GM19099 (cell line): ENCODE data around the gene ZNF618.

Source experiments
- POLR2A ChIP-seq: IDR thresholded peaks from 3 replicates; pipeline ENCODE4 v1.6.1; 2011; ENCODE audit warnings: low read depth; ENCODE audit not compliant: insufficient read length; ENCODE audit errors: extremely low read depth

ZNF618 gene

DNA sequence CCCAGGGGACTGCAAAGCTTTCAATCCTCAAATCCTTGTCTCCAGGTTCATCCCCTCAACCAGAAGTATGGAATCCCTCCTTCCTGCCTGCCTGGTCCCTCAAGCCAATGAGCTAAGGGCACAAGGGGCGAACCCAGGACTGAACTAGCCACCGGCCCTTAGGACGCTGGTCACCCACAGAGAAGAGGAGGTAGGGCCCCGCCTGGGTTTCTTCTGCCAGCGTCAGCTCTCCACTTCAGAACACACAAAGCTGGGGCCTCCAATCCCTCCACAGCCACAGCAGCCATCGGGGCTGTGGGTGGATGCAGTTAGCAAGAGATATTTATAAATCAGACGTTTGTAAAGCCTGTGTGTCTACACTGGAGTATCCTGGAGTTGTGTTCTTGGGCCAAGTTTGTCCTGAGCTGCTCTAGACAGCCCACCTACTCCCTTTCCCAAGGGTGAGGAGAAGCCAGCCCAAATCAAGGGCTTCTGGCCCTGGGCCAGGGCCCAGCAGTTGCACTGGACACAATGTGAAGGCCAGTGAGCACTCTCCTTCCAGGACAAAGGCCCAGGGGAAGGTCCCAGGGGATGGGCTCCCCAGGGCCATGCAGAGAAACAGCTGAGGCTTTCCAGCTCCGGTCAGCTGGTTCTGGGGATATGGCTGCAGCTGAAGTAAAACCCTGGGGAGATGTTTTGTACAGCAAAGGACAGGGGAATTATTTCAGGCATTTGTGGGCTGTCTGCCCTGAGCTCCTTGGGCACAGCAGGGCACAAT lies 183.1 kb downstream of the ZNF618 start:
- no peak for TF ChIP-seq POLR2A

DNA sequence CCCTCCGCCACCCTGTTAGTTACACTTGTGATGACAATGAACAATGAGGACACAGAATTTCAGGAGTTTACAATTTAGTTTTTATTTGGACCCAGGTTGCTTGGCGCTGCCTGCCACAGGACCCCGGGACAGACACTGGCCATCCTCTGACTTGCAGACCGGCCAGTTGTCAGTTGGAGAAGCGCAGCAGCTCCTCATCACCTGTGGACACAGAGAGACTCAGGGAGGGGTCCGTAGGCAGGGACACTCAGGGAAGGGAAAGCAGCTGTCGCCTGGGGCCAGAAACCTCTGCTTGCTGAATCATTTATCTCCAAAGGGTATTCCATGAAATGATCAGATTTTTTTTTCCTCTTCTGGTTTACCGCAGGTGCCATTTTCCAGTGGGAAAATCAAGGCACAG lies 184.0 kb downstream of the ZNF618 start:
- TF ChIP-seq POLR2A: no peak

DNA sequence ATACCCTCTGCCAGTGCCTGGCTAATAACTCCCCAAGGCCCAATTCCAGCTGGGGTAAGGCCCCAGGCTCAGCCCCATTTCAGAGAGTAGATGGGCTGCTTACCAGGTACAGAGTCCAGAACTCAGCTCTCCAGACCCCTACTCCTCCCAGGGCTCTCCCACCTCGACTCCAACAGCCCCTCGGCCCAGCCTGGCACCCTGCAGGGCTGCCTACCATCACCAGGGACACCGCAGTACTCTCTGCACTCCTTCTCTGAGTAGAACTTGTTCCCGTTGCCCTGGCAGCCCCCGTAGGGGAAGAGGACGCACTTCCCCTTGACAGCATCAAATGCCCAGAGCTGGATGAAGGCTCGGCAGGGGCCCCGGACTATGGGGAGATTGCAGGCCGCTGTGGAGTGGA lies 184.6 kb downstream of the ZNF618 start:
- TF ChIP-seq POLR2A: no peak

DNA sequence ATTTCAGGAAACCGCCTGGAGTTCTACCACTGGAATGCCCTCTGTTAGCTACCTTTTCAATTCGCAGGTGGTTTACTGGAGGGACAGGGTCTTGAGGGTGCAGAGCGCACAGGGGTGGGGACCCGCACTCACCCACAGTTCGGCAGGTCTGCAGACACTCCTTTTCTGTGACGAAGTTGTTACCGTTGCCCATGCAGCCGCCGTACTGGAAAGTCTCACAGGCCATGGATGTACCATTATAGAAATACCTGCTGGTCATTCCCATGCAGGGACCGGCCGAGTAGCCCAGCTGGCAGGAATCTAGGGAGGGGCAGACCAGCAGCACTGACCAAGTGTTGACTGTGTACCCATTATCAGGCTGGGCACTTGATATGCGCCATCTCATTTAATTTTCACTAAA lies 185.2 kb downstream of the ZNF618 start:
- TF ChIP-seq POLR2A: no peak

DNA sequence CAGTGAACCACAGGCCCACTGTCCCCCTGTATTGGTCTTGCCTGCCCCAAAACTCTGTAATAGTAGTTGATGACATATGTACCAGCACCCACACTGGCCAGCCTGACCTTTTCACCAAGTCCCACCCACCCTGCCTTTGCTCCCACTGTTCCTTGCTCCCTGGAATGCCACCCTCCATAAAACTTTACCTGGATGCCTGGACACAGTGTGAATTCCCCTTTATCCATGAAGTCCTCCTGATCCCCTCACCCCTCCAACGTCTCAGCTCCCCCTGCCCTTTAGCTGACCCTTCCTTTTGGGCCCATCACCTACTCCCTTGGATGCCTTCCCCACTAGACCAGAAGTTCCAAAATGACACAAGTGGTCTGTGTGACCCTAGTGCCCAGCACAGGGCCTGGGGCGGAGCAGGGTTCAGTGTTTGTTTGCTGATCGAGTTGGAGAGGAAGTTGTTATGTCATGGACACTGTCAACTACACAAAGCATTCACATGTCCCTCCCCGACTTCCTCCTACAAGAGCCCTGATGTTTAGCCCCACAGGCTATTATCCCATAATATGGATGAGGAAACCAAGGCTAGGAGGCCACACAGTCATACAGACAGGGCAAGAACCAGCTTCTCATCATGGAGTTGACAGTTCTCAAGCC lies 185.8 kb downstream of the ZNF618 start:
- TF ChIP-seq POLR2A: no peak

DNA sequence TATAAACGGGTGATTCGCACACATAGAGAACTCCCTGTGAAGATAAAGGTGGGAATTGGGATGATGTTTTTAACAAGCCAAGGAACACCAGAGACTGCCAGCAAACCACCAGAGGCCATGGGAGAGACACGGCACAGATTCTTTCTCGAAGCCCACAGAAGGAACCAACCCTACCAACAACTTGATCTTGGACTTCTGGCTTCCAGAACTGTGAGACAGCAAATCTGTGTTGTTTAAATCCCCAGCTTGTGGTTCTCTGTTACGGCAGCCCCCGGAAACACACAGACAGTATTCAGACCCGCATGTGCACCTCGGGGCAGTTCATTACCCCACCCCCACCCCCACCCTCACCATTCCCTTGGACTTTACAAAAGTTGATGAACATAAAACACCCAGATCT lies 189.2 kb downstream of the ZNF618 start:
- TF ChIP-seq POLR2A: no peak

DNA sequence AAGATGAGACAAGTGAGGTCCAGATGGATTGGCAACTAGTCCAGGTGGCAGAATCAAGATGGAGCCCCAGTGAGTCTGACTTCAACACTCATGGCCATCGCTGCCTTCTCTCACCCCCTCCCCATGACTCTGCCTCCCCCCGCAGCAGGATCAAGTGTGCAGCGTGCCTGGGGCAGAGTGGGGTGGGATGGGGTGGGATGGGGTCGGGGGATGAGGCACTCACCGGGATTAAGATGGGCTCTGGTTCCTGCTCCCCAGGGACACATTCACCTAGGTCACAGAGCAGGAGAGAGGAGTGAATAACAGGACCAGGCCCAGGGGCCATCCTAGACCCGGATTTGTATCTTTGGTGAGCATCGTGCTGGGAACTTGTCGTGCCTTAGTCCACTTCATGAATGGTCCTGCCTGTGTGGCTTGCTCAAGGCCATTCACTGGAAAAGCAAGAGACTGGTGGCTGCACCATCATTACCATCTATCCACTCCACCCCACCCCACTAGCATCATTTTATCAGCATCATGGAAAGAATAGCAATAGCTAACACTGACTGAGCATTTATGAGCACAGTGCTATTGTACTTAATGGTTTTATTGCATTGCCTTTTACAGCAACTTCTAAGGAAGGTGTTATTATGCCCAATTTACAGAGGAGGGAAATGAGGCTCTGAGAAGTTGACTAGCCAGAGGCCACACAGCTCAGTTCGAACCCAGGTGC lies 193.5 kb downstream of the ZNF618 start:
- no peak for TF ChIP-seq POLR2A

DNA sequence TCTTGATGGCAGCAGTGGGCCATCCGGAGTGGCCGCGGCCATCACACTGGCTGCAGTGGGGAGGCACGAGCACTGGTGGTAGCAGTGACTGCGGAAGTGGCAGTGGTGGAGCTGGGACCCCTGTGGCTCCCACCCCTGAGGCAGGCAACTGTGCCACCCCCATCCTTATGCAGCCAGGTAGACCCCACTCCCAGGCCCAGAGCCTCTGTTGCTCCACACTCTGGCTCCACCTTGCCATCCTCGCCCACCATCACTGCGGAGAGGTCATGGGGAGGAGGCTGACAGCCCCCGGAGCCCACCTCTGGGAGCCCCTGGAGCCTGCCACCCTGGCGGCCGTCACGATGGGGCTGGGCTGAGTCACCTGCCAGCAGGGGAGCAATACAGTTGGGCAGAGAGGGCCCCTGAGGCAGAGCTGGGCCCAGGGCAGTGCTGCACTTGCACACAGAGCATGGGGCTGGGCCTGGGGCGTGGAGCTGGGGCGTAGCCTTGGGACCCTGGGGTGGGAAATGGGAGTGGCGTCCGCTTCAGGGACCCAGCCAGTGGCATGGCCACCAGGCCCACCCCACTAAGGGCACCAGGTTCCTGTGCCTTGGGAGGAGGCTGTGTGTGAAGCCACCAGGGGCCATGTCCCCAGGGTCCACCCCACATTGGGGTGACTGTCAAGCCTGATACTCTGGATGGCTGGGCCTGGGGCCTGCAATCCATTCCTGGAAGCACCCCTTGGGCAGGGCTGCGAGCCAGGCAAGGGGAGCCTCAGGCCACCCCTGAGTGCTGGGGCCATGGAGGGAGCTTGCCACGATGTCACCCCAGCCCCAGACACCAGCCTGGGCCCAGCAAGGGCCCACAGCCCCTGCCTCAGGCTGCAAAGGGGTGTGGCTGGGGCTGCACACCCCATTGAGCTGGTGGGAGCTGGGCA lies 194.3 kb downstream of the ZNF618 start:
- TF ChIP-seq POLR2A: no peak

DNA sequence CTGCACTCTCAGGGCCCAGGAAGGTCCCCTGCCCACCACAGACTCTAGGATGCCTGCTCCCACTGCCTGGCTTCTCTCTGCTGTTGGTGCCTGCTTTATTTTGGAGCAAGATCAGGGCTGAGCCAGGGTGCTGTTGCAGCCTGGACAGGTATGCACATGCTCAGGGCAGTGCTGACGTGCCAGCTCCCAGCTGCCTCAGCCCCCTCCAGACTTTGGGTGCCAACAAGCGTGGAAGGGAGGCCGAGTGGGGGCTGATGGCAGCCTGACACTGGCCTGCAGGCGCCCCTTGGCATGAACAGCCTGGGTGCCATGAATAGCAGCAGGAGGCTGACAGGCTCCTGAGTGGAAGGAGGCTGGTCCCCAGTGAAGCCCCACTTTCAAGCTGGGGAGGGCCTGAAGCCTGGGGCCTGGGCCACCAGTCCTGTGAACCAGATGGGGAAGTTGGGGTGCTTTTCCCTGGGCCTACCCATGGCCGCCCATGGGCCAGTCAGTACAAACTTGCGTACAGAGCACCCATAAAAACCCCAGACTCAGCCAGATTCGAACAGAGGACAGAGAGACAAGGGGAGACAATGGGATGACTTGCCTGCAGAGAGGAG lies 195.2 kb downstream of the ZNF618 start:
- TF ChIP-seq POLR2A: no peak

DNA sequence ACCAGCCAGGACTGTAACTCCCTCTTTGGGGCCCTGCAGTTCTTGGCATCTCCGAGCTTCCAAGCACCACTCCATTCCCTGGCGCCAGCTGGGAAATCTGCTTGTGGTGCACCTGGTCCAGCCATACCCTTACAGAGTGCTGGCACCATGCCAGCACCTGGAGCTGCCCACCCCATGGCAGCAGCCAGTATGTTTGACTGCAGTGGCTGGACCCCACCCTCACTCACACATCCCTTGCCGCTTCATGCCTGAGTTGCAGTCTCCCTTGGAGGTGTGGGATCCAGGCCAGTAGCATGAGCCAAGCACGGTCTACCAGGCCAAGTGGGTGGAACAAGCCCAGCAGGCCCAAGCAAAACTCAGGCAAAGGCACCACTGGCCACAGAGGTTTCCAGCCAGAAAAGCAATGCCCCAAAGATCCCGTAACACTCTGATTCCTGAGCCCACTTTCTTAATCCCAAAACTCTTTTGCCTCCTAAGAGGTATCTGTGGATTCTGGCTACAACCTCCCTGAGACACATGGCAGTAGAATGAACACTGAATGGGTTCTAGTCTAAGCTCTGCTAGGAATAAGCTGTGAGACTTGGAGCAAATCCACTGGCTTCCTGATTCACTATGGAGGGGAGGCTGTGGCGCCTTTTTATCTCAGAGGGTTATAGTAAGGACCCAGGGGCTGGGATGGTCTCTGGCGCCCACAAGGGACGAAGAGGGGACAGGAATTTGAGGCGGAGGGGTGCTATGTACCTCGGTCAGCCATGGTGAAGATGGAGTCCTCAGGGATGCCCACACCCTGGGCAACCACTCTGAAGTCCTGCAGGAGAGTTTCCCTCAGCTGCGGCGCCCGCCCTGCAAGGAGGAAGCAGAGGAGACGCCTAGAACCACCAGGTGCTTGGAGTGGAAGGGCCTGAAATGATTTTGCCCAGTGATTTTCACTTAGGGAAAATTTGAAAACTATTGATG lies 196.4 kb downstream of the ZNF618 start:
- TF ChIP-seq POLR2A: no peak

DNA sequence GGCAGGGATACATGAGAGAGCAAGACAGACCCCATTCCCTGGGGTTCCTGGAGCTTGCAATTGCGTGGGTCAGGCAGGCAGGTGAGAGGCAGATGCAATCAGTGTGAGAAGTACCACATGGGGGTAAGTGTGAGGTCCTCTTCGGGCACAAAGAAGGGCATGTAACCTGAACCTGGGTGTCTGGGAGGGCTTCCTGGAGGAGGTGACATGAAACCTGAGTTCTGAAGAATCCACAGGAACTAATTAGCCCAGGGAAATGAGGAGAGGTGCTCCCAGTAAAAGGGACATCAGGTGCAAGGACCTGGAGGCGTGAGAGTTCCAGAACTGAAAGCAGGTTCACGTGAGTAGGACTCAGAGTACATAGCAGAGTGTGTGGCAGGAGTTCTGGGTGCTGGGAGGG lies 199.5 kb downstream of the ZNF618 start:
- no peak for TF ChIP-seq POLR2A

DNA sequence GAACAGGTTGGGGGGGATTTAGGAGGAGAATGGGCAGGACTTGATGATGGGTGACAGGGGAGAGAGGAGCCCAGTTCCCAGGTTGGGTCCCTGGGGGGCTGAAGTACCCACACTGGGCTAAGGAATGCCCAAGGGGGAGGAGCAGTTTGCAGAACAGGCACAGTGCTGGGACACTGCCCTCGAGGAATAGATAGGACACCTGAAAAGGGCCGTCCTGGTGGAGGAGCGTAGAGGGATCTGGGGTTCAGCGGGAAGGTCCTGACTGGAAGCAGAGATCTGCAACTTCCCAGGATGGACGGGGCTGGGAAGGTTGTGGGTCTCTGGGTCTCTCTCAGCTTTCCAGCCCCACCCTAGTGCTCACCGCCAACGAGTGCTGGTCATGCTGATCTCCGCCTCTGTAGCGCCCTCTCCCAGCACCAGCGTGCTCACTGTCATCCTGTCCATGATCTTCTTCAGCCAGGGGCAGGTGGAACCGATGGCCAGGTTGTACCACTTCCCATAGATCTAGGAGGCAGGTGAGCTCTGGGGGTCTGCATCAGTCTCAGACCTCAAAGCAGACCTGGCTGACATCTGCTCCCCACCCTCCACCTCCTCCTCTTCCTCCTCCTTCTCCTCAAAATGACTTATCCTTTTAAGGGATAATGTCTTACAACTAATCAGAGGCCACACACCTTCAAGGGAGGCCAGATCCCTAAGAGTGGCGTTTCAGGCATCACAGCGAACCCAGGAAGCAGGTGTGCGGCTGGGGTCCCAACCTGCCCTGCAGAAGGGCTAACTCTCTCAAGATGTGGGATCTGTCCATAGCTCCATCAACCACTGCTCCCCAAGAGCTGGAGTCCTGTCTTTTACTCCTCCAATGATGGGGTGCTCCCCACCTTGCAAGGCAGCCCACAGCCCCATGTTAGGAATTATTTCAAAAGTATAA lies 200.4 kb downstream of the ZNF618 start:
- no peak for TF ChIP-seq POLR2A
